Prostate gland (tissue), 2 donors: Measurements from ENCODE around the gene CEP126. TPM values are rescaled to one million over a fixed set of nuclear protein-coding genes. Genes with fewer than 3 reads are reported as not detected.

ENCODE experiments used
- DNase-seq: peaks from one replicate; pipeline ENCODE4 v3.0.0-alpha.2; 2019; ENCODE audit warnings: low spot score
- H3K27ac ChIP-seq, 2 donors: fragments of 200-600 bp; sonication (generic); 2 replicates each; pipeline ENCODE4 v1.5.1; 2017 to 2019
- H3K27me3 ChIP-seq: fragments of 200-600 bp; sonication (generic); replicated peaks from 2 replicates; pipeline ENCODE4 v1.5.1; 2019; ENCODE audit not compliant: insufficient read depth
- H3K36me3 ChIP-seq, 2 donors: fragments of 200-600 bp; sonication (generic); 1 replicate in 1 of 2; 2 replicates in 1 of 2; pipeline versions ENCODE4 v1.5.1 to v1.8.1; 2017 to 2019
- H3K4me1 ChIP-seq: fragments of 200-600 bp; sonication (generic); replicated peaks from 2 replicates; pipeline ENCODE4 v1.5.1; 2019
- H3K4me3 ChIP-seq, 2 donors: fragments of 200-600 bp; sonication (generic); 2 replicates each; pipeline ENCODE4 v1.5.1; 2017 to 2019
- H3K9me3 ChIP-seq: fragments of 200-600 bp; sonication (generic); 2 replicates; pipeline ENCODE4 v1.5.1; 2017
- CTCF ChIP-seq, 4 experiments: fragments of 200-600 bp in 2 of 4; fragments of 450-650 bp in 2 of 4; sonication (generic) in 2 of 4; IDR thresholded peaks; 1 replicate in 3 of 4; 2 replicates in 1 of 4; pipeline ENCODE4 v1.5.1; 2016 to 2019; ENCODE audit warnings: antibody characterized with exemption in 4 of 4, mild to moderate bottlenecking in 2 of 4, moderate library complexity in 2 of 4
- POLR2A ChIP-seq: fragments of 450-650 bp; IDR thresholded peaks from one replicate; pipeline ENCODE4 v1.6.1; 2016; ENCODE audit warnings: antibody characterized with exemption, mild to moderate bottlenecking
- POLR2AphosphoS5 ChIP-seq: sonication (generic); formaldehyde crosslinking; IDR thresholded peaks from one replicate; pipeline ENCODE4 v1.6.1; 2017; ENCODE audit warnings: antibody characterized with exemption
- WGBS: methylation state at CpG from one replicate; pipeline ENCODE4 v1.1.5; 2018; 5-methylcytosine and 5-hydroxymethylcytosine counted together
- intact Hi-C: fragments of 100-400 bp; cut with DNase I; formaldehyde crosslinking; loops from one replicate; pipeline ENCODE4 v1.14.2; 2022
- total RNA-seq, 2 donors: library from RNA; depleted of rRNA; stranded (reverse); fragments of >200 nt; gene quantifications; one replicate each; pipeline ENCODE4 v1.1.0, GENCODE V29; 2016

CEP126 gene
- total RNA-seq, 2 donors from 2014 or later, result 2.0 to 15.2 TPM

DNA sequence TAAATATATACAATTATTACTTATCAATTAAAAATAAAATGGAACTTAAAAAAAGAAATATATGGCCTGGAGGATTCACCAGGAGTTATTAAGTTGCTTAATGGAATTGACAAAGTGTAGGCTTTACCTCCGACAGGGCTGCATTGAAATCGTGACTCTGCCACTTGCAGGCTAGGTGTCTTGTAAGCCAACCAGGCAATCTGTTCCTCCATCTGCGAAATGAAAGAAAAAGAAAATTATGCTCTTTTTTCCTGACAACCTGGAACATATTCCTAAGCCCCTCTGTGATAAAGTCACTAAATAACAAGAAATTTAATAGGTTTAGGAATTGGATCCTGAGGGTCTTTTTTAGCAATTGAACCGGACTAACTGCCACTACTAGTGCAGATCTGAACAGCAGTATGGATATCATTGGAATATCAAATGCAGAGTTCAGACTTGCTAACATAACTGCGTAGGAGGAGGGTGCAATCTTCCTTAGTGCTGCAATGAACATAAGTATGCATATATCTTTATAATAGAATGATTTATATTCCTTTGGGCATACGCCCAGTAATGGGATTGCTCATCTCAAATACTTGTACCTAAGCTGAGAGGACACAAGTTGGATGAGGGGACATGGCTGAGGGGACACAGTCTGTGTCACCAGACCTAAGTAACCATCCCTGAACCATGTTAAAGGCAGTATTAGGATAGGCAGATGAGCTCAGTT is 42.5 kb upstream of the CEP126 start:
- DNase-seq, result no peak
- intact Hi-C loops, result no loop called here
- Histone ChIP-seq H3K27ac (no peak overlapping the region), H3K27me3 (no peaks in the 10 kb centered on the region), H3K4me1 (no peaks in the 10 kb centered on the region), H3K9me3 (no peaks in the 10 kb centered on the region), H3K36me3 (no peaks in the 10 kb centered on the region), H3K4me3 (no peak overlapping the region)
- WGBS, result 83% methylated on average over 6 of the region's 6 CpGs
- TF ChIP-seq CTCF (IDR thresholded peaks at IDR 0.05) (no peak), POLR2AphosphoS5 (no peak), POLR2A (no peak)

- TF ChIP-seq CTCF (IDR thresholded peaks at IDR 0.05) (no peak), POLR2A (no peak), POLR2AphosphoS5 (no peak)
- Histone ChIP-seq H3K27me3 (no peaks in the 10 kb centered on the region), H3K4me1 (no peaks in the 10 kb centered on the region), H3K27ac (no peak overlapping the region), H3K4me3 (no peak overlapping the region), H3K9me3 (no peaks in the 10 kb centered on the region), H3K36me3 (no peaks in the 10 kb centered on the region)
- no peak for DNase-seq
- 80% methylated on average over 4 of the region's 4 CpGs for WGBS
- intact Hi-C loops, result no loop called here
Observed at GRCh38 chr11:101880222-101880621, 34.6 kb upstream of the CEP126 start.

DNA sequence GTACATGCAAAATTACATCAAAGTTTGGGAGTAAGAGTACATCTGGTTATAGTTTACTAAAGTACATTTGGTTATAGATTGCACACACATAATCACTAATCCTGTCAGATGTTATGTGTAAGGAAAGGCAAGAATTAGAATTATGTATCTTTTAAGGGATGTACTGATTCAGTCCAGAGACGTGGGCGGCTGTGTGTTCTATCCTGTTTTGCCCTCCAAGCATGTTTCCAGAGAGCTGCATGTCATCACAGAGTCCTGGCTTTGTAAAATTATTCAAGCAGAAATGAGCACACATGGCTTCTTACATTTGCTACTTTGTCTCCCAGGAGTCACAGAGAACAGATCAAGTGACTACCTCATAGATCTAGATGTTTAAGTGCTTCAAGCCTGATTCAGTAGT is 33.2 kb upstream of the CEP126 start:
- 83% methylated on average over 2 of the region's 2 CpGs for WGBS
- H3K27ac ChIP-seq, result no peak overlapping the region
- TF ChIP-seq CTCF (IDR thresholded peaks at IDR 0.05) (no peak), POLR2A (no peak), POLR2AphosphoS5 (no peak)
- no peaks in the 10 kb centered on the region for H3K9me3 ChIP-seq
- no peaks in the 10 kb centered on the region for H3K36me3 ChIP-seq
- H3K4me1 ChIP-seq, result no peaks in the 10 kb centered on the region
- intact Hi-C loops, result no loop called here
- no peaks in the 10 kb centered on the region for H3K27me3 ChIP-seq
- H3K4me3 ChIP-seq, result no peak overlapping the region
- no peak for DNase-seq

GRCh38 chr11:101885631-101886030 is 29.2 kb upstream of the CEP126 start:
- no peak for DNase-seq
- Histone ChIP-seq H3K4me3 (no peak overlapping the region), H3K9me3 (no peaks in the 10 kb centered on the region), H3K27ac (no peak overlapping the region), H3K4me1 (no peaks in the 10 kb centered on the region), H3K27me3 (no peaks in the 10 kb centered on the region), H3K36me3 (no peaks in the 10 kb centered on the region)
- 84% methylated on average over 4 of the region's 4 CpGs for WGBS
- intact Hi-C loops, result no loop called here
- TF ChIP-seq POLR2A (no peak), POLR2AphosphoS5 (no peak), CTCF (IDR thresholded peaks at IDR 0.05) (no peak)

GRCh38 chr11:101889767-101890166 is 25.0 kb upstream of the CEP126 start:
- Histone ChIP-seq H3K27me3 (no peaks in the 10 kb centered on the region), H3K27ac (no peak overlapping the region), H3K4me1 (no peaks in the 10 kb centered on the region), H3K9me3 (no peaks in the 10 kb centered on the region), H3K36me3 (no peaks in the 10 kb centered on the region), H3K4me3 (no peak overlapping the region)
- no peak for TF ChIP-seq POLR2AphosphoS5
- TF ChIP-seq POLR2A, result no peak
- TF ChIP-seq CTCF (IDR thresholded peaks at IDR 0.05), result no peak
- intact Hi-C loops, result no loop called here
- 74% methylated on average over 4 of the region's 4 CpGs for WGBS
- no peak for DNase-seq
